Measurements from ENCODE around the gene KRT35. TPM values are rescaled to one million over a fixed set of nuclear protein-coding genes. Genes with fewer than 3 reads are reported as not detected.

The KRT35 gene
- total and polyA plus RNA-seq, 2 of the 13 experiments (the other 11 are each of a cell fraction or from before 2014, with no cell fraction given): not detected

DNA sequence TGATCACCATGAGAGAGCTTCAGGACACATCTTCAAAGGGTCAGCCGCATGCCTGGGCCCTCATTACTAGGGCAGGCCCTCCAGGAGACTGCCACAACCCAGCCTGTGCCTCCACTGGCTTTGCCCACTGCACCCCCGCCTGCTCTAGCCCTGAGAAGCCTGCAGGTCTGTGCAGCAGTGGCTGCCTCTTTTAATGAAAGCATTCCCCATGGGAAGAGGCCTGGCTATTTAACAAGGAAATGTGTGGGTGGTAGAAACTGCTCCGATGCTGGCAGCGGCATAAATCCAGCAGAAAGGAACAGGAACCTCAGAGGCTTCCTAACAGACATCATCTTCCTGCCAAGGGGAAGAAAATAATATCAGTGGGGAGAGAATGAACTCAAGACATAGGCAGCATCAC is 13.4 kb downstream of the KRT35 start:
- peaks cover 2 to 43% of the 10 kb centered on the region in 2 experiments; a peak in 3 of 5 replicates for H3K27me3 ChIP-seq (ENCODE audit: control insufficient read depth in 1 of 2, insufficient read depth in 2 of 2, low read length in 2 of 2)

More for the DNA sequence above, 13.4 kb downstream of the KRT35 start:
- H3K27ac ChIP-seq (ENCODE audit: extremely low read length, insufficient read depth, low read length): no peak overlapping the region
- ATAC-seq (no peak), FAIRE-seq (no peak), DNase-seq (ENCODE audit: low spot score) (no peak)
- no peak overlapping the region for H3K9ac ChIP-seq (ENCODE audit: insufficient read depth, low read depth, low read length)
- ChIA-PET POLR2A (no interaction called here), CTCF (ENCODE audit: low intra/inter-chr PET ratio, low total read pairs) (no interaction called here)
- H3K36me3 ChIP-seq (replicated peaks in 1 of 2; ENCODE audit: control insufficient read depth in 1 of 2, insufficient read depth in 2 of 2, low read length in 2 of 2): no peaks in the 10 kb centered on the region
- H4K20me1 ChIP-seq (ENCODE audit: insufficient read depth, low read length): no peaks in the 10 kb centered on the region
- no peak overlapping the region for H2AFZ ChIP-seq (ENCODE audit: low read length)
- H3K4me3 ChIP-seq (replicated peaks in 1 of 3; ENCODE audit: insufficient read depth in 1 of 3, low read depth in 2 of 3, low read length in 3 of 3): no peak overlapping the region
- no peak overlapping the region for H3K4me2 ChIP-seq (ENCODE audit: low read depth, low read length)
- 0% methylated on average over 4 of the region's 4 CpGs for WGBS (ENCODE audit: low lambda C conversion rate)
- in situ Hi-C loops (cut with HindIII; ENCODE audit: extremely low pct_ligation_motif_present, low pct_unique_long_range_greater_than_20kb): no loop called here
- no peaks in the 10 kb centered on the region for H3K9me3 ChIP-seq (ENCODE audit: low read length)
- TF ChIP-seq ZNF782 (CRISPR knock-in tag; IDR thresholded peaks at IDR 0.05; ENCODE audit: borderline replicate concordance): no peak
- TF ChIP-seq, protein P1, sequence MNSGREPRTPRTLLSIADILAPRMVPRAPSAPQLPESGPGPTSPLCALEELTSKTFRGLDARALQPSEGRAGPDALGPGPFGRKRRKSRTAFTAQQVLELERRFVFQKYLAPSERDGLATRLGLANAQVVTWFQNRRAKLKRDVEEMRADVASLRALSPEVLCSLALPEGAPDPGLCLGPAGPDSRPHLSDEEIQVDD (CRISPR knock-in tag; IDR thresholded peaks at IDR 0.05; ENCODE audit: borderline replicate concordance): no peak
- TF ChIP-seq, protein P2, sequence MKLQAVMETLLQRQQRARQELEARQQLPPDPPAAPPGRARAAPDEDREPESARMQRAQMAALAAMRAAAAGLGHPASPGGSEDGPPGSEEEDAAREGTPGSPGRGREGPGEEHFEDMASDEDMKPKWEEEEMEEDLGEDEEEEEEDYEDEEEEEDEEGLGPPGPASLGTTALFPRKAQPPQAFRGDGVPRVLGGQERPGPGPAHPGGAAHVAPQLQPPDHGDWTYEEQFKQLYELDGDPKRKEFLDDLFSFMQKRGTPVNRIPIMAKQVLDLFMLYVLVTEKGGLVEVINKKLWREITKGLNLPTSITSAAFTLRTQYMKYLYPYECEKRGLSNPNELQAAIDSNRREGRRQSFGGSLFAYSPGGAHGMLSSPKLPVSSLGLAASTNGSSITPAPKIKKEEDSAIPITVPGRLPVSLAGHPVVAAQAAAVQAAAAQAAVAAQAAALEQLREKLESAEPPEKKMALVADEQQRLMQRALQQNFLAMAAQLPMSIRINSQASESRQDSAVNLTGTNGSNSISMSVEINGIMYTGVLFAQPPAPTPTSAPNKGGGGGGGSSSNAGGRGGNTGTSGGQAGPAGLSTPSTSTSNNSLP (IDR thresholded peaks at IDR 0.05; ENCODE audit: low read depth, low read length): no peak
- TF ChIP-seq, protein P3, sequence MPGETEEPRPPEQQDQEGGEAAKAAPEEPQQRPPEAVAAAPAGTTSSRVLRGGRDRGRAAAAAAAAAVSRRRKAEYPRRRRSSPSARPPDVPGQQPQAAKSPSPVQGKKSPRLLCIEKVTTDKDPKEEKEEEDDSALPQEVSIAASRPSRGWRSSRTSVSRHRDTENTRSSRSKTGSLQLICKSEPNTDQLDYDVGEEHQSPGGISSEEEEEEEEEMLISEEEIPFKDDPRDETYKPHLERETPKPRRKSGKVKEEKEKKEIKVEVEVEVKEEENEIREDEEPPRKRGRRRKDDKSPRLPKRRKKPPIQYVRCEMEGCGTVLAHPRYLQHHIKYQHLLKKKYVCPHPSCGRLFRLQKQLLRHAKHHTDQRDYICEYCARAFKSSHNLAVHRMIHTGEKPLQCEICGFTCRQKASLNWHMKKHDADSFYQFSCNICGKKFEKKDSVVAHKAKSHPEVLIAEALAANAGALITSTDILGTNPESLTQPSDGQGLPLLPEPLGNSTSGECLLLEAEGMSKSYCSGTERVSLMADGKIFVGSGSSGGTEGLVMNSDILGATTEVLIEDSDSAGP (CRISPR knock-in tag; IDR thresholded peaks at IDR 0.05; ENCODE audit: borderline replicate concordance): no peak
- no peak for TF ChIP-seq REL (CRISPR knock-in tag; conservative IDR thresholded peaks at IDR 0.05)
- TF ChIP-seq TMF1 (CRISPR knock-in tag; IDR thresholded peaks at IDR 0.05; ENCODE audit: low read depth): no peak
- no peak for TF ChIP-seq ZNF800 (CRISPR knock-in tag; IDR thresholded peaks at IDR 0.05)
- TF ChIP-seq JARID2 (CRISPR knock-in tag; IDR thresholded peaks at IDR 0.05; ENCODE audit: insufficient replicate concordance): no peak
- TF ChIP-seq, protein P4, sequence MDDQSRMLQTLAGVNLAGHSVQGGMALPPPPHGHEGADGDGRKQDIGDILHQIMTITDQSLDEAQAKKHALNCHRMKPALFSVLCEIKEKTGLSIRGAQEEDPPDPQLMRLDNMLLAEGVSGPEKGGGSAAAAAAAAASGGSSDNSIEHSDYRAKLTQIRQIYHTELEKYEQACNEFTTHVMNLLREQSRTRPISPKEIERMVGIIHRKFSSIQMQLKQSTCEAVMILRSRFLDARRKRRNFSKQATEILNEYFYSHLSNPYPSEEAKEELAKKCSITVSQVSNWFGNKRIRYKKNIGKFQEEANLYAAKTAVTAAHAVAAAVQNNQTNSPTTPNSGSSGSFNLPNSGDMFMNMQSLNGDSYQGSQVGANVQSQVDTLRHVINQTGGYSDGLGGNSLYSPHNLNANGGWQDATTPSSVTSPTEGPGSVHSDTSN (CRISPR knock-in tag; IDR thresholded peaks at IDR 0.05; ENCODE audit: borderline replicate concordance): no peak
- TF ChIP-seq SUZ12 (IDR thresholded peaks at IDR 0.05; ENCODE audit: low read depth, low read length): no peak
- TF ChIP-seq ZNF691 (CRISPR knock-in tag; IDR thresholded peaks at IDR 0.05; ENCODE audit: borderline replicate concordance, low read depth): no peak
- TF ChIP-seq KLF11 (CRISPR knock-in tag; IDR thresholded peaks at IDR 0.05): no peak
- TF ChIP-seq, protein P5, sequence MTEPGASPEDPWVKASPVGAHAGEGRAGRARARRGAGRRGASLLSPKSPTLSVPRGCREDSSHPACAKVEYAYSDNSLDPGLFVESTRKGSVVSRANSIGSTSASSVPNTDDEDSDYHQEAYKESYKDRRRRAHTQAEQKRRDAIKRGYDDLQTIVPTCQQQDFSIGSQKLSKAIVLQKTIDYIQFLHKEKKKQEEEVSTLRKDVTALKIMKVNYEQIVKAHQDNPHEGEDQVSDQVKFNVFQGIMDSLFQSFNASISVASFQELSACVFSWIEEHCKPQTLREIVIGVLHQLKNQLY (CRISPR knock-in tag; IDR thresholded peaks at IDR 0.05): no peak
- no peak for TF ChIP-seq NFIB (CRISPR knock-in tag; IDR thresholded peaks at IDR 0.05; ENCODE audit: borderline replicate concordance)
- no peak for TF ChIP-seq NONO (IDR thresholded peaks at IDR 0.05)
- no peak for TF ChIP-seq NONO (CRISPR knock-in tag; conservative IDR thresholded peaks at IDR 0.05)
- no peak for TF ChIP-seq KDM5A (IDR thresholded peaks at IDR 0.05; ENCODE audit: borderline replicate concordance, low read length)
- BruUV-seq (replicated peaks): no TSS peak
- intact Hi-C loops (cut with micrococcal nuclease; ENCODE audit: unreplicated experiment): no loop called here
- H3K4me1 ChIP-seq (ENCODE audit: insufficient read depth, low read length): no peaks in the 10 kb centered on the region
- no peaks in the 10 kb centered on the region for H3K79me2 ChIP-seq (ENCODE audit: insufficient read depth, low read length)
